ENCODE measurements around the gene SFT2D2. TPM values are rescaled to one million over a fixed set of nuclear protein-coding genes. Genes with fewer than 3 reads are reported as not detected.

Gene SFT2D2
- total RNA-seq, 1 experiment from 2014 or later: 32.1 TPM

DNA sequence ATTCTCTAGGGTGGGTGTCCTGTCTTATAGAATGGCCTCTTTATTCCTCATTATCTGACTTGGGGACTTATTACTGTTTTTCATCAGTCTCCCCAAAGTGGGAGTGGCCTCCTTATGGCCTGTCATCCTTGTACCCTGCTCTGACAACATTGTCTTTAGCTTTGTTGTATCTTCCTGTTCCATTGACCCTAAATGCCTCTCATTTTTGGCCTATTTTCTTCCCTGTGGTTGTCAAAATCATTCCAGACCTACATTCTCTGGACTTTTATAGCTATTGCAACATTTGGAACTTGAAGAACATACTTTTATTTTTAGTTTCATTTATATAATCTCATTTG, 9.7 kb downstream of the SFT2D2 start:
- no peaks in the 10 kb centered on the region for H3K4me1 Mint-ChIP-seq
- no peaks in the 10 kb centered on the region for H3K27me3 ChIP-seq (ENCODE audit: insufficient read depth, low read length)
- no peaks in the 10 kb centered on the region for H3K4me1 ChIP-seq (ENCODE audit: insufficient read depth, low read length)
- H3K27ac ChIP-seq (ENCODE audit: insufficient read length, low read depth, low read length): no peak overlapping the region
- H3K4me3 Mint-ChIP-seq: no peak overlapping the region
- no peak overlapping the region for H3K23ac ChIP-seq (ENCODE audit: insufficient read length, low read depth, low read length)
- no peak overlapping the region for H3T11ph ChIP-seq (ENCODE audit: low read length)
- no peak overlapping the region for H3K14ac ChIP-seq (ENCODE audit: insufficient read depth, low read length)
- no peak overlapping the region for H3K56ac ChIP-seq (ENCODE audit: insufficient read length, low read depth, low read length)
- no peak overlapping the region for H2BK5ac ChIP-seq (ENCODE audit: insufficient read length, low read length)
- H4K91ac ChIP-seq (ENCODE audit: insufficient read length, low read depth, low read length): no peak overlapping the region
- no peak overlapping the region for H4K5ac ChIP-seq (ENCODE audit: insufficient read length, low read depth, low read length)
- no peaks in the 10 kb centered on the region for H3K9me3 Mint-ChIP-seq
- no peak overlapping the region for H3K27ac Mint-ChIP-seq
- peaks cover 8 to 53% (median 43%) of the 10 kb centered on the region in 3 experiments for H3K36me3 Mint-ChIP-seq (ENCODE audit: insufficient read depth in 1 of 3, low read depth in 3 of 3)
- no peak overlapping the region for H3K4me2 ChIP-seq (ENCODE audit: insufficient read depth, insufficient read length, low read length)
- H3K9ac ChIP-seq (ENCODE audit: extremely low read depth, insufficient read length, low read length): no peak overlapping the region
- no peak overlapping the region for H2AK5ac ChIP-seq (ENCODE audit: insufficient read length, low read length)
- H3K79me1 ChIP-seq (ENCODE audit: insufficient read depth, low read depth, low read length, poor library complexity, severe bottlenecking): no peaks in the 10 kb centered on the region
- no peaks in the 10 kb centered on the region for H3K23me2 ChIP-seq (ENCODE audit: insufficient read length, low read depth, low read length, poor library complexity, severe bottlenecking)
- H3K18ac ChIP-seq (ENCODE audit: insufficient read length, low read depth, low read length): no peak overlapping the region
- no peak overlapping the region for H2BK20ac ChIP-seq (ENCODE audit: low read depth, low read length, poor library complexity, severe bottlenecking)
- no peak overlapping the region for H2BK15ac ChIP-seq (ENCODE audit: low read depth, low read length)
- H2BK120ac ChIP-seq (ENCODE audit: low read depth, low read length, poor library complexity, severe bottlenecking): no peak overlapping the region
- H3K27me3 Mint-ChIP-seq (ENCODE audit: low read depth): no peaks in the 10 kb centered on the region
- no peak overlapping the region for H4K8ac ChIP-seq (replicated peaks; ENCODE audit: insufficient read length, low read depth, low read length)
- no peak overlapping the region for H2AFZ ChIP-seq (ENCODE audit: low read length)
- no peaks in the 10 kb centered on the region for H4K20me1 ChIP-seq (ENCODE audit: control insufficient read depth, insufficient read depth, insufficient read length)
- H2BK12ac ChIP-seq (ENCODE audit: insufficient read length, low read depth, low read length): no peak overlapping the region
- no peak for DNase-seq
- TF ChIP-seq, protein P1, sequence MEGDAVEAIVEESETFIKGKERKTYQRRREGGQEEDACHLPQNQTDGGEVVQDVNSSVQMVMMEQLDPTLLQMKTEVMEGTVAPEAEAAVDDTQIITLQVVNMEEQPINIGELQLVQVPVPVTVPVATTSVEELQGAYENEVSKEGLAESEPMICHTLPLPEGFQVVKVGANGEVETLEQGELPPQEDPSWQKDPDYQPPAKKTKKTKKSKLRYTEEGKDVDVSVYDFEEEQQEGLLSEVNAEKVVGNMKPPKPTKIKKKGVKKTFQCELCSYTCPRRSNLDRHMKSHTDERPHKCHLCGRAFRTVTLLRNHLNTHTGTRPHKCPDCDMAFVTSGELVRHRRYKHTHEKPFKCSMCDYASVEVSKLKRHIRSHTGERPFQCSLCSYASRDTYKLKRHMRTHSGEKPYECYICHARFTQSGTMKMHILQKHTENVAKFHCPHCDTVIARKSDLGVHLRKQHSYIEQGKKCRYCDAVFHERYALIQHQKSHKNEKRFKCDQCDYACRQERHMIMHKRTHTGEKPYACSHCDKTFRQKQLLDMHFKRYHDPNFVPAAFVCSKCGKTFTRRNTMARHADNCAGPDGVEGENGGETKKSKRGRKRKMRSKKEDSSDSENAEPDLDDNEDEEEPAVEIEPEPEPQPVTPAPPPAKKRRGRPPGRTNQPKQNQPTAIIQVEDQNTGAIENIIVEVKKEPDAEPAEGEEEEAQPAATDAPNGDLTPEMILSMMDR (conservative IDR thresholded peaks at IDR 0.05): no peak; the same call in 2 of the 3 replicates
- H3K9me3 ChIP-seq (ENCODE audit: control insufficient read depth, low read depth, low read length): no peaks in the 10 kb centered on the region
- H3K79me2 ChIP-seq (ENCODE audit: insufficient read depth, low read length): no peaks in the 10 kb centered on the region
- no peak overlapping the region for H3K4ac ChIP-seq (ENCODE audit: low read depth, low read length)

Measured in H9 (cell line).